Epithelial cell of esophagus (primary cell): ENCODE data around the gene ASB1.

ENCODE experiments used
- DNase-seq: peaks from one replicate; pipeline ENCODE4 v3.0.0; 2010; ENCODE audit warnings: low read depth
- H3K4me3 ChIP-seq: 2 replicates; pipeline ENCODE4 v1.5.1; 2011; ENCODE audit warnings: mild to moderate bottlenecking, low read length, control low read depth
- CTCF ChIP-seq: IDR thresholded peaks from 2 replicates; pipeline ENCODE4 v1.5.1; 2011; ENCODE audit warnings: low read depth, mild to moderate bottlenecking, low read length, control low read depth, inconsistent platforms; ENCODE audit not compliant: insufficient read depth; ENCODE audit errors: missing control alignments

The ASB1 gene

GRCh38 chr2:238475566-238475965, 48.8 kb downstream of the ASB1 start:
- no peak overlapping the region for H3K4me3 ChIP-seq
- no peak for DNase-seq
- no peak for TF ChIP-seq CTCF

GRCh38 chr2:238476258-238476657, 49.5 kb downstream of the ASB1 start:
- TF ChIP-seq CTCF, result no peak
- no peak for DNase-seq
- no peak overlapping the region for H3K4me3 ChIP-seq

- TF ChIP-seq CTCF, result no peak
- H3K4me3 ChIP-seq, result no peak overlapping the region
- no peak for DNase-seq
These were observed 51.5 kb downstream of the ASB1 start for GRCh38 chr2:238478216-238478615.

GRCh38 chr2:238479847-238480246, 53.1 kb downstream of the ASB1 start:
- no peak overlapping the region for H3K4me3 ChIP-seq
- DNase-seq, result no peak
- no peak for TF ChIP-seq CTCF

- no peak overlapping the region for H3K4me3 ChIP-seq
- DNase-seq, result no peak
- TF ChIP-seq CTCF, result no peak
These were observed 56.3 kb downstream of the ASB1 start for GRCh38 chr2:238483021-238483420.

- H3K4me3 ChIP-seq, result no peak overlapping the region
- no peak for TF ChIP-seq CTCF
- DNase-seq, result no peak
These were observed 56.9 kb downstream of the ASB1 start for GRCh38 chr2:238483656-238484055.

- no peak for DNase-seq
- no peak for TF ChIP-seq CTCF
- no peak overlapping the region for H3K4me3 ChIP-seq
These were observed 58.1 kb downstream of the ASB1 start for GRCh38 chr2:238484522-238485452.
